Keratinocyte (primary cell): ENCODE data around the gene PLEKHO2.

Experiments
- EZH2 ChIP-seq: IDR thresholded peaks from one replicate; pipeline ENCODE4 v1.6.1; 2012; ENCODE audit warnings: inconsistent platforms, mild to moderate bottlenecking, low read length, moderate library complexity
- TF ChIP-seq, protein P1 (sequence below), 3 experiments: IDR thresholded peaks in 1 of 3; conservative IDR thresholded peaks in 1 of 3; optimal IDR thresholded peaks in 1 of 3; 2 replicates in 2 of 3; 3 replicates in 1 of 3; pipeline versions ENCODE3 to v1.5.1; 2011; ENCODE audit warnings: low read length in 3 of 3, mild to moderate bottlenecking in 3 of 3, moderate library complexity in 2 of 3, control low read depth in 1 of 3, inconsistent platforms in 1 of 3; ENCODE audit not compliant: insufficient read depth in 2 of 3; ENCODE audit errors: extremely low read depth in 1 of 3

DNA sequence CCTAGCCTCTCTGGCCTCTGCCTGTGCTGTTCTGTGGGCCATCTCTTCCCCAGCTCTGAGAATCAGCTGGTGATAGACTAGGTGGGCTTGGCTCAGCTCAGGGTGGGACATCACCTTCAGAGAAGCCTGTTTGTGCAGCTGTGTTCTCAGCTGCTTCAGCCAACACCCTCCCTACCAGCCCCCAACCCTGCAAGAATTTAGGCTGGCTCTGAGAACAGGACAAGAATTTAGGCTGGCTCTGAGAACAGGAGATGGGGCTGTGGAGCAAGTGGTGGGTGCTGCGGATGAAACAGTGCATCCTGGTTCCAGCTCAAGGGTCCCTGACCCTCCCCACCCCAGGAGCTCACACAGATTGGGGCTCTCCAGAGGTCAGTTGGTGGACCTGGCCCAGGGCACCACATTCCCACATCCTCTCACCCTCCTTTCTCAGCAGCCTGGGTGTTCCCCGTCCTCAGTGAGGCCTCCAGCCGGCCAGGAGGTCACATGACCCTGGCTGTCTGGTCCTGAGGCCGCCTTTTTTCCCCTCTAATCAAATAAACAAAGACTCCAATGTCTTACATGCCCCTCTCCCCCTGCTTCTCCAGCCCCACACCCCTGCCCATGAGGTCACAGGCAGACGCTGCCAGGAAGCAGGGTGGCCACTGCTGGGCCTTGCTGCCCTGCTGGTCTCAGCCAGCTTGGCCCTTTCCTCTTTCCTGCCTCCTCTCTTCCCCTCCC lies 14.9 kb downstream of the PLEKHO2 start:
- TF ChIP-seq, protein P1, sequence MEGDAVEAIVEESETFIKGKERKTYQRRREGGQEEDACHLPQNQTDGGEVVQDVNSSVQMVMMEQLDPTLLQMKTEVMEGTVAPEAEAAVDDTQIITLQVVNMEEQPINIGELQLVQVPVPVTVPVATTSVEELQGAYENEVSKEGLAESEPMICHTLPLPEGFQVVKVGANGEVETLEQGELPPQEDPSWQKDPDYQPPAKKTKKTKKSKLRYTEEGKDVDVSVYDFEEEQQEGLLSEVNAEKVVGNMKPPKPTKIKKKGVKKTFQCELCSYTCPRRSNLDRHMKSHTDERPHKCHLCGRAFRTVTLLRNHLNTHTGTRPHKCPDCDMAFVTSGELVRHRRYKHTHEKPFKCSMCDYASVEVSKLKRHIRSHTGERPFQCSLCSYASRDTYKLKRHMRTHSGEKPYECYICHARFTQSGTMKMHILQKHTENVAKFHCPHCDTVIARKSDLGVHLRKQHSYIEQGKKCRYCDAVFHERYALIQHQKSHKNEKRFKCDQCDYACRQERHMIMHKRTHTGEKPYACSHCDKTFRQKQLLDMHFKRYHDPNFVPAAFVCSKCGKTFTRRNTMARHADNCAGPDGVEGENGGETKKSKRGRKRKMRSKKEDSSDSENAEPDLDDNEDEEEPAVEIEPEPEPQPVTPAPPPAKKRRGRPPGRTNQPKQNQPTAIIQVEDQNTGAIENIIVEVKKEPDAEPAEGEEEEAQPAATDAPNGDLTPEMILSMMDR (optimal IDR thresholded peaks at IDR 0.05 in 1 of 3, IDR thresholded peaks at IDR 0.05 in 1 of 3, conservative IDR thresholded peaks at IDR 0.05 in 1 of 3; ENCODE audit: extremely low read depth in 1 of 3, insufficient read depth in 2 of 3, low read length in 3 of 3): no peak
- TF ChIP-seq EZH2: no peak
